NB4 (cell line): ENCODE results near the gene MEF2C.
"Not testable (repeated sequence)": the region's sequence is repeated elsewhere in the genome, so short reads cannot be mapped to it uniquely, and the experiment has no call there.

Source experiments
- CTCF ChIP-seq: IDR thresholded peaks from one replicate; pipeline ENCODE4 v1.5.1; 2012; ENCODE audit warnings: low read depth, low read length
- POLR2A ChIP-seq: IDR thresholded peaks from 2 replicates; pipeline ENCODE4 v1.6.1; 2011; ENCODE audit warnings: mild to moderate bottlenecking; ENCODE audit not compliant: insufficient read length; ENCODE audit errors: extremely low read depth

GRCh38 chr5:88911059-88911572 lies 28.1 kb upstream of the MEF2C start:
- not testable (repeated sequence) for TF ChIP-seq POLR2A, CTCF
